HL-60 (cell line): ENCODE measurements around the gene MYRIP.

Source experiments
- CTCF ChIP-seq: IDR thresholded peaks from one replicate; pipeline ENCODE4 v1.5.1; 2011; ENCODE audit warnings: low read length, control low read depth, inconsistent platforms; ENCODE audit not compliant: insufficient read depth
- POLR2AphosphoS5 ChIP-seq: IDR thresholded peaks from 2 replicates; pipeline ENCODE4 v1.6.1; 2012; ENCODE audit warnings: low read depth

- TF ChIP-seq CTCF (no peak), POLR2AphosphoS5 (no peak)
Observed at GRCh38 chr3:40196966-40197365, 387.6 kb downstream of the MYRIP start.
